HAP-1 (cell line): ENCODE data around the gene PLEKHM3.
"Not testable (repeated sequence)": the region's sequence is repeated elsewhere in the genome, so short reads cannot be mapped to it uniquely, and the experiment has no call there.

Source experiments
- DNase-seq, 2 experiments: peaks; one replicate each; pipeline ENCODE4 v3.0.0-alpha.2; 2016 to 2020; ENCODE audit warnings: low spot score in 2 of 2
- H3K27me3 ChIP-seq: fragments of 250-450 bp; sonication (Bioruptor Pico); 2 replicates; pipeline ENCODE4 v1.5.1; 2020; ENCODE audit warnings: low read depth, mild to moderate bottlenecking, moderate library complexity
- H3K36me3 ChIP-seq: fragments of 250-450 bp; sonication (Bioruptor Pico); replicated peaks from 2 replicates; pipeline ENCODE4 v1.5.1; 2020; ENCODE audit warnings: mild to moderate bottlenecking
- H3K4me1 ChIP-seq: fragments of 250-450 bp; sonication (Bioruptor Pico); 2 replicates; pipeline ENCODE4 v1.5.1; 2020; ENCODE audit warnings: mild to moderate bottlenecking
- H3K4me3 ChIP-seq: fragments of 250-450 bp; sonication (Bioruptor Pico); 2 replicates; pipeline ENCODE4 v1.5.1; 2020; ENCODE audit warnings: mild to moderate bottlenecking, moderate library complexity
- H3K9me3 ChIP-seq: fragments of 250-450 bp; sonication (Bioruptor Pico); 2 replicates; pipeline ENCODE4 v1.5.1; 2020; ENCODE audit warnings: mild to moderate bottlenecking, moderate library complexity
- in situ Hi-C: fragments of 300-500 bp; cut with MboI; formaldehyde crosslinking; loops from 3 replicates; pipeline ENCODE4 v1.14.3; 2020; ENCODE audit warnings: low sequenced_read_pairs, inconsistent platforms, mixed read lengths

Gene PLEKHM3

GRCh38 chr2:207819839-207820784, 205.2 kb downstream of the PLEKHM3 start:
- no peak for DNase-seq
- in situ Hi-C loops: no loop called here

GRCh38 chr2:207819021-207819797, 206.1 kb downstream of the PLEKHM3 start:
- H3K27me3 ChIP-seq: no peaks in the 10 kb centered on the region
- no peak overlapping the region for H3K4me3 ChIP-seq
- H3K4me1 ChIP-seq: no peaks in the 10 kb centered on the region; the same call in 1 of the 2 replicates
- no peaks in the 10 kb centered on the region for H3K9me3 ChIP-seq
- in situ Hi-C loops: no loop called here
- no peaks in the 10 kb centered on the region for H3K36me3 ChIP-seq
- no peak for DNase-seq

More at GRCh38 chr2:207819839-207820784, 205.2 kb downstream of the PLEKHM3 start:
- H3K36me3 ChIP-seq: no peaks in the 10 kb centered on the region
- H3K4me3 ChIP-seq: no peak overlapping the region
- H3K9me3 ChIP-seq: no peaks in the 10 kb centered on the region
- no peaks in the 10 kb centered on the region for H3K4me1 ChIP-seq
- H3K27me3 ChIP-seq: no peaks in the 10 kb centered on the region

GRCh38 chr2:207816546-207816945, 208.8 kb downstream of the PLEKHM3 start:
- no peak overlapping the region for H3K4me3 ChIP-seq
- no peaks in the 10 kb centered on the region for H3K36me3 ChIP-seq
- in situ Hi-C loops: no loop called here
- DNase-seq: no peak
- peaks cover 23% of the 10 kb centered on the region for H3K4me1 ChIP-seq
- no peaks in the 10 kb centered on the region for H3K9me3 ChIP-seq
- H3K27me3 ChIP-seq: no peaks in the 10 kb centered on the region

GRCh38 chr2:207815254-207815653, 210.1 kb downstream of the PLEKHM3 start:
- no peaks in the 10 kb centered on the region for H3K36me3 ChIP-seq
- in situ Hi-C loops: no loop called here
- DNase-seq: no peak
- peaks cover 36% of the 10 kb centered on the region for H3K4me1 ChIP-seq
- H3K4me3 ChIP-seq: no peak overlapping the region
- H3K9me3 ChIP-seq: no peaks in the 10 kb centered on the region
- no peaks in the 10 kb centered on the region for H3K27me3 ChIP-seq

- H3K27me3 ChIP-seq: no peaks in the 10 kb centered on the region
- H3K4me3 ChIP-seq: no peak overlapping the region
- no peaks in the 10 kb centered on the region for H3K36me3 ChIP-seq
- H3K9me3 ChIP-seq: no peaks in the 10 kb centered on the region
- in situ Hi-C loops: no loop called here
- peaks cover 36% of the 10 kb centered on the region for H3K4me1 ChIP-seq
- DNase-seq: no peak
These were observed 211.4 kb downstream of the PLEKHM3 start for GRCh38 chr2:207813942-207814341.

- in situ Hi-C loops: no loop called here
- Histone ChIP-seq H3K36me3 (no peaks in the 10 kb centered on the region), H3K4me1 (peaks cover 36% of the 10 kb centered on the region), H3K9me3 (no peaks in the 10 kb centered on the region), H3K4me3 (no peak overlapping the region), H3K27me3 (no peaks in the 10 kb centered on the region)
- DNase-seq: peak; percentile 83 to 87
These were observed 212.0 kb downstream of the PLEKHM3 start for GRCh38 chr2:207813221-207813916.

- Histone ChIP-seq H3K4me3 (no peak overlapping the region), H3K27me3 (no peaks in the 10 kb centered on the region), H3K36me3 (no peaks in the 10 kb centered on the region), H3K4me1 (peaks cover 36% of the 10 kb centered on the region), H3K9me3 (no peaks in the 10 kb centered on the region)
- in situ Hi-C loops: no loop called here
- peak; percentile 27 to 38 for DNase-seq
These were observed 212.6 kb downstream of the PLEKHM3 start for GRCh38 chr2:207812726-207813080.

GRCh38 chr2:207812058-207812725, 213.1 kb downstream of the PLEKHM3 start:
- Histone ChIP-seq H3K27me3 (no peaks in the 10 kb centered on the region), H3K4me1 (peaks cover 36% of the 10 kb centered on the region), H3K36me3 (no peaks in the 10 kb centered on the region), H3K4me3 (no peak overlapping the region), H3K9me3 (no peaks in the 10 kb centered on the region)
- in situ Hi-C loops: no loop called here
- peak; percentile 38 to 42 for DNase-seq

- H3K27me3 ChIP-seq, H3K36me3 ChIP-seq, DNase-seq, H3K9me3 ChIP-seq, H3K4me3 ChIP-seq, in situ Hi-C loops: not testable (repeated sequence)
- H3K4me1 ChIP-seq: peaks cover 36% of the 10 kb centered on the region
These were observed 213.7 kb downstream of the PLEKHM3 start for GRCh38 chr2:207811658-207812057.

- DNase-seq: no peak
- H3K36me3 ChIP-seq: no peaks in the 10 kb centered on the region
- peaks cover 36% of the 10 kb centered on the region for H3K4me1 ChIP-seq
- no peak overlapping the region for H3K4me3 ChIP-seq
- no peaks in the 10 kb centered on the region for H3K27me3 ChIP-seq
- H3K9me3 ChIP-seq: no peaks in the 10 kb centered on the region
- in situ Hi-C loops: no loop called here
These were observed 215.0 kb downstream of the PLEKHM3 start for GRCh38 chr2:207810200-207810788.

GRCh38 chr2:207808119-207808518, 217.2 kb downstream of the PLEKHM3 start:
- no peak for DNase-seq
- Histone ChIP-seq H3K27me3 (no peaks in the 10 kb centered on the region), H3K4me1 (peaks cover 27% of the 10 kb centered on the region), H3K36me3 (no peaks in the 10 kb centered on the region), H3K9me3 (no peaks in the 10 kb centered on the region), H3K4me3 (no peak overlapping the region)
- in situ Hi-C loops: no loop called here

- DNase-seq: no peak
- in situ Hi-C loops: no loop called here
- Histone ChIP-seq H3K36me3 (no peaks in the 10 kb centered on the region), H3K4me3 (no peak overlapping the region), H3K9me3 (no peaks in the 10 kb centered on the region), H3K4me1 (peaks cover 23% of the 10 kb centered on the region), H3K27me3 (no peaks in the 10 kb centered on the region)
These were observed 217.8 kb downstream of the PLEKHM3 start for GRCh38 chr2:207807516-207807915.
